CD14-positive monocyte (primary cell): ENCODE measurements around the gene MRPS2. TPM values are rescaled to one million over a fixed set of nuclear protein-coding genes. Genes with fewer than 3 reads are reported as not detected.
A peak's percentile ranks its signal among the peaks of the same experiment; 100 is the strongest.

ENCODE experiments used
- DNase-seq, 3 donors: peaks; one replicate each; pipeline ENCODE4 v3.0.0-alpha.2; 2011 to 2022
- H2AFZ ChIP-seq: 2 replicates; pipeline ENCODE4 v1.6.0; 2012; ENCODE audit warnings: mild to moderate bottlenecking, low read depth, low read length, inconsistent platforms; ENCODE audit not compliant: insufficient read depth, poor library complexity, severe bottlenecking
- H3K27ac ChIP-seq, 2 donors: 1 replicate in 1 of 2; 2 replicates in 1 of 2; pipeline ENCODE4 v1.5.1; 2012 to 2013; ENCODE audit warnings: low read length in 2 of 2, control low read depth in 1 of 2, inconsistent platforms in 1 of 2, low read depth in 1 of 2, mild to moderate bottlenecking in 1 of 2
- H3K27me3 ChIP-seq, 2 donors: one replicate each; pipeline versions ENCODE4 v1.6.0 to v1.6.1; 2011 to 2013; ENCODE audit warnings: low read length in 2 of 2; ENCODE audit not compliant: control insufficient read depth in 2 of 2, insufficient read depth in 2 of 2
- H3K36me3 ChIP-seq, 2 donors: replicated peaks in 1 of 2; 1 replicate in 1 of 2; 2 replicates in 1 of 2; pipeline versions ENCODE4 v1.5.1 to v1.6.1; 2012 to 2013; ENCODE audit warnings: low read length in 2 of 2, control low read depth in 1 of 2, inconsistent platforms in 1 of 2, mild to moderate bottlenecking in 1 of 2; ENCODE audit not compliant: insufficient read depth in 2 of 2, control insufficient read depth in 1 of 2
- H3K4me1 ChIP-seq, 2 donors: 1 replicate in 1 of 2; 2 replicates in 1 of 2; pipeline versions ENCODE4 v1.5.1 to v1.6.1; 2012 to 2013; ENCODE audit warnings: low read length in 2 of 2, control low read depth in 1 of 2, inconsistent platforms in 1 of 2, mild to moderate bottlenecking in 1 of 2, moderate library complexity in 1 of 2; ENCODE audit not compliant: insufficient read depth in 2 of 2, control insufficient read depth in 1 of 2
- H3K4me2 ChIP-seq: replicated peaks from 2 replicates; pipeline ENCODE3; 2012; ENCODE audit warnings: low read length, moderate library complexity, mild to moderate bottlenecking; ENCODE audit not compliant: poor library complexity, severe bottlenecking; ENCODE audit errors: extremely low read depth
- H3K4me3 ChIP-seq, 3 experiments: fragments of 200-600 bp in 1 of 3; sonication (generic) in 1 of 3; replicated peaks in 1 of 3; 1 replicate in 2 of 3; 2 replicates in 1 of 3; pipeline ENCODE4 v1.5.1; 2011 to 2013; ENCODE audit warnings: low read length in 3 of 3, mild to moderate bottlenecking in 3 of 3, control low read depth in 2 of 3, low read depth in 2 of 3, inconsistent platforms in 1 of 3, moderate library complexity in 1 of 3
- H3K79me2 ChIP-seq: 2 replicates; pipeline ENCODE4 v1.6.0; 2012; ENCODE audit warnings: mild to moderate bottlenecking, control low read depth, inconsistent platforms, low read length, moderate library complexity; ENCODE audit not compliant: insufficient read depth
- H3K9ac ChIP-seq: 2 replicates; pipeline ENCODE4 v1.6.0; 2017; ENCODE audit warnings: low read length, mild to moderate bottlenecking; ENCODE audit not compliant: insufficient read depth, poor library complexity, severe bottlenecking
- H3K9me3 ChIP-seq, 2 donors: replicated peaks in 1 of 2; 1 replicate in 1 of 2; 2 replicates in 1 of 2; pipeline versions ENCODE4 v1.5.1 to v1.6.1; 2012 to 2013; ENCODE audit warnings: low read length in 2 of 2, control low read depth in 1 of 2; ENCODE audit not compliant: control insufficient read depth in 1 of 2, insufficient read depth in 1 of 2
- H4K20me1 ChIP-seq: 2 replicates; pipeline ENCODE4 v1.6.0; 2012; ENCODE audit warnings: mild to moderate bottlenecking, low read length, control low read depth, moderate library complexity; ENCODE audit not compliant: insufficient read depth
- H3K27ac Mint-ChIP-seq, 7 donors: one replicate each; pipeline ENCODE4 v1.8.0; 2020; ENCODE audit warnings: mild to moderate bottlenecking in 7 of 7, mixed read lengths in 7 of 7, moderate library complexity in 6 of 7, inconsistent platforms in 2 of 7
- H3K27me3 Mint-ChIP-seq, 3 donors: one replicate each; pipeline ENCODE4 v1.8.0; 2021 to 2022; ENCODE audit warnings: low read depth in 3 of 3, mild to moderate bottlenecking in 3 of 3, mixed read lengths in 3 of 3, moderate library complexity in 3 of 3, inconsistent platforms in 1 of 3
- H3K36me3 Mint-ChIP-seq, 2 donors: one replicate each; pipeline ENCODE4 v1.8.0; 2020; ENCODE audit warnings: mixed read lengths in 2 of 2, inconsistent platforms in 1 of 2, mild to moderate bottlenecking in 1 of 2
- H3K4me1 Mint-ChIP-seq: one replicate; pipeline ENCODE4 v1.8.0; 2020; ENCODE audit warnings: mild to moderate bottlenecking, mixed read lengths
- H3K4me3 Mint-ChIP-seq, 2 donors: one replicate each; pipeline ENCODE4 v1.8.0; 2020; ENCODE audit warnings: mild to moderate bottlenecking in 2 of 2, mixed read lengths in 2 of 2, moderate library complexity in 1 of 2
- H3K9me3 Mint-ChIP-seq, 7 donors: one replicate each; pipeline ENCODE4 v1.8.0; 2020 to 2022; ENCODE audit warnings: mixed read lengths in 7 of 7, mild to moderate bottlenecking in 6 of 7, moderate library complexity in 6 of 7, inconsistent platforms in 2 of 7
- WGBS: methylation state at CpG from one replicate; pipeline ENCODE4 v1.1.5; 2013; ENCODE audit warnings: missing lambda C conversion rate; ENCODE audit not compliant: insufficient coverage; 5-methylcytosine and 5-hydroxymethylcytosine counted together
- intact Hi-C, 2 donors: fragments of 100-400 bp; cut with micrococcal nuclease; formaldehyde crosslinking; loops; one replicate each; pipeline versions ENCODE4 v1.15.0 to v1.15.1; 2023
- polyA plus RNA-seq, 3 donors: library from polyadenylated mRNA; depleted of rRNA in 1 of 3; unstranded in 2 of 3; stranded (reverse) in 1 of 3; fragments of 300-500 nt in 2 of 3; fragments of >200 nt in 1 of 3; fragmentation: Illumina TruSeq in 2 of 3; gene quantifications; 1 replicate in 2 of 3; 2 replicates in 1 of 3; pipeline ENCODE4 v1.2.3, GENCODE V29; 2012 to 2021
- TF ChIP-seq, protein P1 (sequence below): fragments of 200-600 bp; IDR thresholded peaks from one replicate; pipeline ENCODE4 v1.8.0; 2022; ENCODE audit warnings: antibody characterized with exemption, mild to moderate bottlenecking

The MRPS2 gene
- polyA plus RNA-seq, 3 donors = 27.9 to 54.4 (median 30.2) TPM

DNA sequence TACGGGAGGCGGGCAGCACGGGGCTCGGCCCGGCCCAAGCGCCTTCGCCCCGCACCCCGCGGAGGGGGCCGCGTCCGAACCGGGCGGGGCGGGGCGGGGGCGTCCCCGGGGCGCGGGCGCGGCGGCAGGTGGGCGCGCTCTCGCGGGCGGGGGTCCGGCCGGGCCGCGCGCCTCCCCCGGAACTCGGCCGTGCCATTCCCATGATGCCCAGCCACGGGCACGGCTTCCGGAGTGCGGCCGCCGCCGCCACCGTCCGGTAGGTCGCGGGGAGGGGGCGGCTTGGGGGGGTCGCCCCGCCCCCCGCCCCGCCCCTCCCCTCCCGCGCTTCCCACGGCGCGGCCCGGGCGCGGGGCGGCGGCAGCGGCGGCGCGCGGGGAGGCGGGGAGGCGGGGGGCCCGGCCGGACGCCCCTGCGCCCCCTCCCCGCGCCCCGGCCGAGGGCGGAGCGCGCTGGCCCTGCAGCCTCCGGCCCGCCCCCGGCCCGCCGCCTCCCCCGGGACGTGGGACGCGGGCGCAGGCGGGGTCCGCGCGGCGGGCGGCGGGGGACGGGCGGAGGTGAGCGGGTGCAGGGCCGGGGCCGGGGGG lies 20.9 kb upstream of the MRPS2 start, which contains the start of gene PPP1R26:
TSS of gene PPP1R26 (plus strand) at position 314 of the 584 bp plus-strand sequence. CDS start 4,729 bp downstream, outside the sequence.
- Histone ChIP-seq H3K9me3 (no peaks in the 10 kb centered on the region), H4K20me1 (peaks cover 5% of the 10 kb centered on the region), H3K36me3 (peaks cover 4 to 14% of the 10 kb centered on the region in 2 donors), H3K4me3 (peak within 1 kb of the TSS; percentile 60 to 87 (median 62)), H3K9ac (peak within 1 kb of the TSS; percentile 69), H3K4me2 (peak within 1 kb of the TSS; percentile 93), H2AFZ (peak within 1 kb of the TSS; percentile 87), H3K27me3 (peaks cover 0 to 17% of the 10 kb centered on the region in 2 donors), H3K4me1 (peaks cover 11% of the 10 kb centered on the region in 2 donors), H3K27ac (no peak within 1 kb of the TSS), H3K79me2 (peaks cover 4% of the 10 kb centered on the region)
- H3K4me1 Mint-ChIP-seq = peaks cover 12% of the 10 kb centered on the region
- peaks cover 8 to 12% of the 10 kb centered on the region in 2 donors for H3K36me3 Mint-ChIP-seq
- H3K4me3 Mint-ChIP-seq = peak within 1 kb of the TSS; percentile 89 to 95
- no peaks in the 10 kb centered on the region for H3K9me3 Mint-ChIP-seq
- peak within 1 kb of the TSS in 3 of 7 donors; percentile 43 to 72 (median 54) for H3K27ac Mint-ChIP-seq
- TF ChIP-seq, protein P1, sequence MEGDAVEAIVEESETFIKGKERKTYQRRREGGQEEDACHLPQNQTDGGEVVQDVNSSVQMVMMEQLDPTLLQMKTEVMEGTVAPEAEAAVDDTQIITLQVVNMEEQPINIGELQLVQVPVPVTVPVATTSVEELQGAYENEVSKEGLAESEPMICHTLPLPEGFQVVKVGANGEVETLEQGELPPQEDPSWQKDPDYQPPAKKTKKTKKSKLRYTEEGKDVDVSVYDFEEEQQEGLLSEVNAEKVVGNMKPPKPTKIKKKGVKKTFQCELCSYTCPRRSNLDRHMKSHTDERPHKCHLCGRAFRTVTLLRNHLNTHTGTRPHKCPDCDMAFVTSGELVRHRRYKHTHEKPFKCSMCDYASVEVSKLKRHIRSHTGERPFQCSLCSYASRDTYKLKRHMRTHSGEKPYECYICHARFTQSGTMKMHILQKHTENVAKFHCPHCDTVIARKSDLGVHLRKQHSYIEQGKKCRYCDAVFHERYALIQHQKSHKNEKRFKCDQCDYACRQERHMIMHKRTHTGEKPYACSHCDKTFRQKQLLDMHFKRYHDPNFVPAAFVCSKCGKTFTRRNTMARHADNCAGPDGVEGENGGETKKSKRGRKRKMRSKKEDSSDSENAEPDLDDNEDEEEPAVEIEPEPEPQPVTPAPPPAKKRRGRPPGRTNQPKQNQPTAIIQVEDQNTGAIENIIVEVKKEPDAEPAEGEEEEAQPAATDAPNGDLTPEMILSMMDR = no peak
- WGBS = 0% methylated on average over 69 of the region's 103 CpGs
- DNase-seq = no peak
- H3K27me3 Mint-ChIP-seq = peaks cover 19 to 34% (median 20%) of the 10 kb centered on the region in 3 donors
- intact Hi-C loops = no loop called here

DNA sequence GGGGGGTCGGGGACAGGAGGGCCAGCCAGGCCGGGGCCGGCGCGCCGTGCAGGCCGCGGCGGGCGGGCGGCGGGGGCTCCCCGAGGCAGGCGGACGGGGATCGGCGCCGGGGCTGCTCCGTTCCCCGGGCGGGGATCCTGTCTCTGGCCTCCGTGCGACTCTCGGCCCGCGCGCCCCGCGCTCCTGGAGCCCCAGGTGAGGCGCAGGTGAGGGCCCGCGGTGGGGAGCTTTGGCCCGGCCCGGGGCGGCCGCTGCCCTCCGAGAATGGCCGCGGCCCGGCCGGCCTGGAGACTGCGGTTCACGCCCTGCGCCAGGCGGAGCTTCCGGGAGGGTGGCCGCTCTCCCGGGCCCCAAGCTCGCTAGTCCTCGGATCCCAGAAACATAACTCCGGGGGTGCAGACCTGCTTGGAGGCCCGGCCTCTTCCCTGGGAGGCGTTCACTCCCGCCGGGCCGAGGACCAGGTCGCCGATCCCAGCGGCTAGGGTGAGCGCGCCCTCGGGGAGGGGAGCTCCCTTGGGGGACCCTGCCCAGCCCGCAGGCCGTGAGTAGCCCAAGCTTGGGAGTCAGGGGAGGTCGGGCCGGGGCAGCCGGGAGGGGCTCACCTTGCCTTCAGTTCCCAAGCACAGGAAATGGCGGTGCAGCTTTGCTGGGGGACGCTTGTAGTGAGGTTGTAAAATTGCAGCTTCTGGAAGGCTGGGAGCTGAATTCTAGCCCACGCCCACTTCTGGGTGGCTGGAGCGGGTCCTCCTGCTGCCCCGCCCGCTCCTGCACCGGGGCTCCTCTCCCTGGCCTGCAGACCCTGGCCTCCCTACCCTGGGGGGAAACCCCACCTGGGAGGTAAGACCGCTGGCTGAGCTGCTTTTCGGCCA lies 20.2 kb upstream of the MRPS2 start:
- DNase-seq = no peak
- TF ChIP-seq, protein P1 = no peak
- Histone ChIP-seq H3K79me2 (peaks cover 4% of the 10 kb centered on the region), H3K4me1 (peaks cover 11% of the 10 kb centered on the region in 2 donors), H2AFZ (peak overlapping the region; percentile 87), H3K9me3 (no peaks in the 10 kb centered on the region), H4K20me1 (peaks cover 5% of the 10 kb centered on the region), H3K9ac (peak overlapping the region; percentile 69), H3K27me3 (peaks cover 0 to 17% of the 10 kb centered on the region in 2 donors), H3K36me3 (peaks cover 9 to 21% of the 10 kb centered on the region in 2 donors), H3K4me2 (peak overlapping the region; percentile 93), H3K4me3 (peak overlapping the region; percentile 60 to 87 (median 62)), H3K27ac (no peak overlapping the region)
- Mint-ChIP-seq H3K4me1 (peaks cover 12% of the 10 kb centered on the region), H3K9me3 (no peaks in the 10 kb centered on the region), H3K36me3 (peaks cover 16 to 18% of the 10 kb centered on the region in 2 donors), H3K4me3 (peak overlapping the region; percentile 75 to 83), H3K27me3 (peaks cover 19 to 34% (median 20%) of the 10 kb centered on the region in 3 donors), H3K27ac (no peak overlapping the region)
- intact Hi-C loops = no loop called here
- under 1% methylated on average over 76 of the region's 76 CpGs for WGBS
